Transverse colon (tissue), 4 donors: ENCODE results near the gene KRT81. TPM values are rescaled to one million over a fixed set of nuclear protein-coding genes. Genes with fewer than 3 reads are reported as not detected.

Experiments used
- DNase-seq: peaks from one replicate; pipeline ENCODE4 v3.0.0-alpha.2; 2019
- H3K27ac ChIP-seq, 4 donors: fragments of 200-600 bp; sonication (generic); 2 replicates each; pipeline ENCODE4 v1.5.1; 2016 to 2018; ENCODE audit warnings: inconsistent platforms in 4 of 4
- H3K27me3 ChIP-seq: fragments of 200-600 bp; sonication (generic); 2 replicates; pipeline ENCODE4 v1.5.1; 2017; ENCODE audit warnings: inconsistent platforms
- H3K36me3 ChIP-seq, 4 donors: fragments of 200-600 bp; sonication (generic); 2 replicates each; pipeline ENCODE4 v1.5.1; 2017 to 2019; ENCODE audit warnings: inconsistent platforms in 4 of 4
- H3K4me1 ChIP-seq, 4 donors: fragments of 200-600 bp; sonication (generic); 2 replicates each; pipeline ENCODE4 v1.5.1; 2017 to 2020; ENCODE audit warnings: inconsistent platforms in 4 of 4
- H3K4me3 ChIP-seq, 4 donors: fragments of 200-600 bp; sonication (generic); 1 replicate in 1 of 4; 2 replicates in 3 of 4; pipeline versions ENCODE4 v1.5.1 to v1.6.1; 2017 to 2019; ENCODE audit warnings: inconsistent platforms in 4 of 4
- H3K9me3 ChIP-seq, 2 donors: fragments of 200-600 bp; sonication (generic); 2 replicates each; pipeline ENCODE4 v1.5.1; 2017 to 2019; ENCODE audit warnings: inconsistent platforms in 2 of 2
- CTCF ChIP-seq, 5 experiments: fragments of 200-600 bp in 3 of 5; fragments of 450-650 bp in 2 of 5; sonication (generic) in 3 of 5; IDR thresholded peaks; 1 replicate in 2 of 5; 2 replicates in 3 of 5; pipeline ENCODE4 v1.5.1; 2016 to 2017; ENCODE audit warnings: antibody characterized with exemption in 5 of 5, inconsistent platforms in 3 of 5, mild to moderate bottlenecking in 2 of 5, moderate library complexity in 1 of 5
- EP300 ChIP-seq: sonication (generic); formaldehyde crosslinking; IDR thresholded peaks from one replicate; pipeline ENCODE4 v1.6.1; 2017; ENCODE audit warnings: antibody characterized with exemption, low read depth
- POLR2A ChIP-seq: fragments of 450-650 bp; IDR thresholded peaks from one replicate; pipeline ENCODE4 v1.6.1; 2016; ENCODE audit warnings: antibody characterized with exemption, mild to moderate bottlenecking, moderate library complexity
- POLR2AphosphoS5 ChIP-seq, 3 donors: sonication (generic); formaldehyde crosslinking; IDR thresholded peaks; one replicate each; pipeline ENCODE4 v1.6.1; 2016; ENCODE audit warnings: antibody characterized with exemption in 3 of 3
- WGBS, 2 donors: methylation state at CpG; one replicate each; pipeline ENCODE4 v1.1.5; 2018; ENCODE audit warnings: low coverage in 1 of 2; 5-methylcytosine and 5-hydroxymethylcytosine counted together
- in situ Hi-C, 4 donors: fragments of 200-750 bp; cut with MboI; loops; one replicate each; pipeline versions ENCODE4 v1.15.0 to v1.15.1; 2017; ENCODE audit warnings: low sequenced_read_pairs in 3 of 4, low pct_ligation_motif_present in 1 of 4, low pct_unique_long_range_greater_than_20kb in 1 of 4
- intact Hi-C: fragments of 100-400 bp; cut with DNase I; formaldehyde crosslinking; loops from one replicate; pipeline ENCODE4 v1.15.1; 2023; ENCODE audit warnings: low total_unique reads
- total RNA-seq, 4 donors: library from RNA; depleted of rRNA; stranded (reverse); fragments of >200 nt; gene quantifications; one replicate each; pipeline ENCODE4 v1.1.0, GENCODE V29; 2016

The KRT81 gene
- total RNA-seq, 4 donors from 2014 or later: not detected

DNA sequence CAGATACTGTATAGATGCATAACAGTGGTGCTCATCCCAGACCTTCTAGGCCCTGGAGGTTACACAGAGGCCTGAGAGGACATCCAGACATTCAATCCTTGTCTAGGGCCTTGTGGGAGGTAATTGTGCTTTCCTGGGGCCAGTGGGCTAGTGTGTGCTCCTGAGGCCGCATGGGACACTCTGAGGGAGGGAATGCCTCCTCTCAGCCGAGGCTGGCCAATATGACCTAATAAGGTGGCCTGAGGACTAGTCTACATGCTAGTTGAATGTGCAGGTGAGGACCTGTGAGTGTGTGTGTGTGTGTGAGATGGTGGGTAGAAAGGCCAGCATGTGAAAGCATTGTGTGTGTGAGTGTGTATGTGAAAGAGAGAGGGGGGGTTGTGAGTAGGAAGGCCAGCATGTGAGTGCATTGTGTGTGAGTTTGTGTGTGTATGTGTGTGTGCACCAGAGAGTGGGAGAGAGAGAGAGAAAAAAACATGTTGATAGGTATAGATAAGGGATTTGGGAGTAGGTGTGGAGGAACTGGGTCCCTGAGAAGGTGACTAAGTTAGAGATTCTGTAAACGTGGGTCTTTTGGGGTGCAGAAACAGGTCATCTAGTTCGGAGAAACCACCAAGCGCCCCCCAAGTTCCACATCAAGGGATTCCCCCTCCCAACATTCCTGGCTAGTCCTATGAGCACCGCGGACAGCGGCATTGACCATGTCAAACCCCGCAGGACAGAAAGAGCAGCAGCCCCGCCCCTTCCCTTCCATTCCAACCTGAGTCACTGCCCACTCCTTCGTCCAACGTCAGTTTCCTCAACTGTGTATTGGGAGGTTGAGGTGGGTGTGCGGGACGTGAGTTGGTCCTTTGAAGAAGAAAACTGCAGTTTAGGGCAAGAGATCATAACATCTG lies 9.7 kb upstream of the KRT81 start:
- TF ChIP-seq POLR2AphosphoS5 (IDR thresholded peaks at IDR 0.05): no peak
- no peak for TF ChIP-seq CTCF (IDR thresholded peaks at IDR 0.05)
- Histone ChIP-seq H3K9me3 (no peaks in the 10 kb centered on the region), H3K27ac (no peak overlapping the region), H3K4me3 (no peak overlapping the region), H3K4me1 (no peaks in the 10 kb centered on the region), H3K27me3 (peaks cover 9% of the 10 kb centered on the region), H3K36me3 (no peaks in the 10 kb centered on the region)
- 72 to 76% methylated on average over 6 to 14 of the region's 14 CpGs for WGBS, 2 donors
- in situ Hi-C loops (no loop called here), intact Hi-C loops (no loop called here)
- no peak for DNase-seq

DNA sequence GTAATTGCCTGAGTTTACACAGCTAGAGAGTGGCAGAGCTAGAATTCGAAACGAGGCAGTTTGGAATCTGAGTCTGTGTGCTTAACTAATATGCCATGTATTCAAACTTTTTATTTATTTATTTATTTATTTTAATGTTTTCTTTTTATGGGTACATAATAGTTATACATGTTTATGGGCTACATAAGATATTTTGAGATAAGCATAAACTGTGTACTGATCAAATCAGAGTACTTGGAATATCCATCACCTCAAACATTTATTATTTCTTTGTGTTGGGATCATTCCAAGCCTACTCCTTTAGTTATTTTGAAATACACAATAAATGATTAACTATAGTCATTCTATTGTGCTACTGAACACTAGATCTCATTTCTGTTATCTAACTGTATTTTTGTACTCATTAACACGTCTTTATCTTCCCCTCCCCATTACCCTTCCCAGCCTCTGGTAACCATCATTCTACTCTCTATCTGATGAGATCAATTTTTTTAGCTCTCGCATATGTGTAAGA lies 7.4 kb upstream of the KRT81 start:
- Histone ChIP-seq H3K4me1 (no peaks in the 10 kb centered on the region), H3K27me3 (peaks cover 9% of the 10 kb centered on the region), H3K9me3 (no peaks in the 10 kb centered on the region), H3K36me3 (no peaks in the 10 kb centered on the region), H3K4me3 (no peak overlapping the region), H3K27ac (no peak overlapping the region)
- intact Hi-C loops (no loop called here), in situ Hi-C loops (no loop called here)
- TF ChIP-seq EP300: no peak
- no peak for TF ChIP-seq CTCF (IDR thresholded peaks at IDR 0.05)
- TF ChIP-seq POLR2AphosphoS5 (IDR thresholded peaks at IDR 0.05): no peak
- TF ChIP-seq POLR2A: no peak
- DNase-seq: no peak
- 51 to 53% methylated on average over 4 of the region's 4 CpGs for WGBS, 2 donors

GRCh38 chr12:52296572-52297215 lies 5.4 kb upstream of the KRT81 start:
- no peak for DNase-seq
- Histone ChIP-seq H3K4me1 (no peaks in the 10 kb centered on the region), H3K27me3 (peaks cover 14% of the 10 kb centered on the region), H3K9me3 (no peaks in the 10 kb centered on the region), H3K4me3 (no peak overlapping the region), H3K27ac (no peak overlapping the region), H3K36me3 (no peaks in the 10 kb centered on the region)
- in situ Hi-C loops (no loop called here), intact Hi-C loops (no loop called here)
- TF ChIP-seq EP300 (no peak), POLR2AphosphoS5 (IDR thresholded peaks at IDR 0.05) (no peak), CTCF (IDR thresholded peaks at IDR 0.05) (no peak), POLR2A (no peak)
- WGBS, 2 donors: 88% methylated on average over 5 of the region's 5 CpGs; no CpG with 5 or more reads in 1 of the 2 donors

DNA sequence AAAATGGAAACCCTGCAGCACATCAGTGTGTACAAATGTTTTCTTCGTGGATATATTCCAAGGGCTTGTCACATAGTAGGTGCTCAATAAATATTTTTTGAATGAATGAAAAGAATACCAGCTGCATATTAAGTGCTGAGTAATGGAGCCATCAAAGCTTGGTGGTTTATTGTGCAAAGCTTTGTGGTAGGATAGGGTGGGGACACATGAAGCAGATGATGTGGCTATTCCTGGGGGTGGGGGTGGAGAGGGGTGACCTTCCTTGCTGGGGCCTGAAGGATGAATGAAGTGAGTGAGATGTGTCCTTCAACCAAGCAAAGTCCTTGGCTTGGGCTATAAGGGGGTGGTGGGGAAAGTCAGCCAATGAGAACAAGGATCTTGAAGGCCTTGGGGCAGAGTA lies 4.3 kb upstream of the KRT81 start:
- no peak overlapping the region for H3K4me3 ChIP-seq
- H3K27ac ChIP-seq: no peak overlapping the region
- H3K36me3 ChIP-seq: no peaks in the 10 kb centered on the region
- intact Hi-C loops (no loop called here), in situ Hi-C loops (no loop called here)
- H3K9me3 ChIP-seq: no peaks in the 10 kb centered on the region
- TF ChIP-seq POLR2A: no peak
- no peak for TF ChIP-seq EP300
- TF ChIP-seq POLR2AphosphoS5 (IDR thresholded peaks at IDR 0.05): no peak
- no peak for TF ChIP-seq CTCF (IDR thresholded peaks at IDR 0.05)
- no peaks in the 10 kb centered on the region for H3K4me1 ChIP-seq
- peaks cover 14% of the 10 kb centered on the region for H3K27me3 ChIP-seq
- no peak for DNase-seq
- 68% methylated on average over 1 of the region's 1 CpG; no CpG with 5 or more reads in 1 of the 2 donors for WGBS, 2 donors
